ENCODE data around the gene ARPC1A.
"Not testable (repeated sequence)": the region's sequence is repeated elsewhere in the genome, so short reads cannot be mapped to it uniquely, and the experiment has no call there.

- not testable (repeated sequence) for TF ChIP-seq CTCF (IDR thresholded peaks at IDR 0.05); SIN3A (IDR thresholded peaks at IDR 0.05; ENCODE audit: borderline replicate concordance, insufficient read depth, low read depth, low read length); TCF7L2 (IDR thresholded peaks at IDR 0.05; ENCODE audit: low read depth, low read length)
These were observed 41.5 kb upstream of the ARPC1A start for GRCh38 chr7:99284165-99284564.
